HG02798 (cell line): Measurements from ENCODE around the gene B3GAT2.

Experiments used
- ATAC-seq: cut with Tn5 transposase; IDR thresholded peaks from one replicate; pipeline ENCODE4 v1.9.1; 2021; ENCODE audit warnings: mild to moderate bottlenecking; ENCODE audit not compliant: unreplicated experiment, poor library complexity

The B3GAT2 gene

GRCh38 chr6:70901324-70901723 is 55.5 kb downstream of the B3GAT2 start:
- ATAC-seq, result no peak

DNA sequence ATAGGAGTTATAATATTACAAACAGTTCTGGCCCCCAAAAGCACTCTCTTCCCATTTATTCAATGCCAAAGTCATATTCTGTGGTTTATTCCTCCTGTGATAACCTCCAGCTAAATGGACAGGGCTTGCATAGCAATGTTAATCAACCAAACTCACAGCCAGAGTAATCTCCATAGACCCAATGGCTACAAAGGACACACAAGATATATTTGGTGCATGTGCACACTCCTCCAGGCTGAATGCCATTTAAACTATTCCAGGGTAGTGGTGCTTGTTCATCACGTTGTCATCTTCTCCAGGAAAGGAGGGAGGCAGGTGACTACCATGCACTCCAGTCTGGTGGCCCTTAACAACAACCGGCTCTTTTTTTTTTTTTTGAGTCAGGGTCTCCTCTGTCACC is 56.8 kb downstream of the B3GAT2 start:
- no peak for ATAC-seq

DNA sequence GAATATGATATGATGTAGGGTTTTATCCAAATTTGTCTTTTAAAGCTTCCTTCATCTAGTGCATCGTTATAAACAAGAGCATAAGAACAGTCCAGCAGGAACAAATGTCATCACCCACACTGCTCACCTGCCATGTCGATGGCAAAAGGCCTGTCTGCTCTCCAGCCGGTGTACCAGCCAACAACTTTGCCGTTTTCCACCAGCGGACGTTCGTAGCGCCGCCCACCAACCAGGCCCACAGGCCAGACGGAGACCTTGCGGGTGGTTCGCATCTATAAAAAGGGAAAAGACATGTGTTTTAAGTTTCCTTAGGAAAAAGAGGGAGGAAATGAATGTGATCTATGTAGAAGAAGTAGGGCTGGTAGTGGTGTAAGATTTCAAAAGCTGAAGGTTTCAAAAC is 62.9 kb downstream of the B3GAT2 start:
- no peak for ATAC-seq

- no peak for ATAC-seq
These were observed 67.6 kb downstream of the B3GAT2 start for GRCh38 chr6:70889270-70889669.

GRCh38 chr6:70886661-70887060 is 70.2 kb downstream of the B3GAT2 start:
- no peak for ATAC-seq

- no peak for ATAC-seq
These were observed 70.8 kb downstream of the B3GAT2 start for GRCh38 chr6:70886071-70886470.

GRCh38 chr6:70884074-70884983 is 72.5 kb downstream of the B3GAT2 start:
- ATAC-seq, result peak; percentile 84

- ATAC-seq, result no peak
These were observed 77.4 kb downstream of the B3GAT2 start for GRCh38 chr6:70879496-70879895.

- no peak for ATAC-seq
These were observed 82.5 kb downstream of the B3GAT2 start for GRCh38 chr6:70874181-70874913.

DNA sequence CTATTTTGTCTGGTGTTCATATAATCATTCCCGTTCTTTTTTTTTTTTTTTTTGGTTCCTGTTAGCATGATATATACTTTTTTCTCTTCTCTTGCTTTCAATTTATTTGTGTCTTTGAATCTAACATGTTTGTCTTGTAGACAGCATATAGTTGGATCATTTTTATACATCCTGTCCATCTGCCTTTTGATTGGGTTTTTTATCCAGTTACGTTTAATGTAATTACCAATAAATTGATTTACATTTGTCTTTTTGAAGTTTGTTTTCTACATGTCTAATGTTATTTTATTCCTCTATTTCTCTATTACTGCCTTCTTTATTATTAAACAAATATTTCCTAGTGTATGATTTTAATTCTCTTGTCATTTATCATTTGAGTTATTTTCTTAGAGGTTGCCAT is 84.4 kb downstream of the B3GAT2 start:
- no peak for ATAC-seq

DNA sequence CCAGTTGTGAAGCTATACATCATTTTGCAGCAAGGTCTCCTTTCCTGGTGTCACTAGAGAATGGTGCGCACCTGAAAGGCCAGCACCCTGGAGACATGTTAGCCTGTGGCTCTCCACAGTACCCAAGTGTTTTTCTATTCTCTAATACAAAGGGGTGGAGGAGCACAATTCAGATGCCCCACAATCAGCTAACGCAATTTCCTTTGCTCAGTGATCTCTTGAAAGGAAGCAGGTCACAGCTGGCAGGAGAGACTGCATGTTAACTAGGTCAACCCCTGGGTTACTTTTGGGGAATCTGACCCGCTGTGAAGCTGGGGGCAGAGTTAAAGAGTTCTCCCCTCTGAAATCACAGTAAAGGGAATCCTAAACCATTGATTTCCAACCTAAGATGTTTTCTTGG is 92.5 kb downstream of the B3GAT2 start:
- no peak for ATAC-seq

DNA sequence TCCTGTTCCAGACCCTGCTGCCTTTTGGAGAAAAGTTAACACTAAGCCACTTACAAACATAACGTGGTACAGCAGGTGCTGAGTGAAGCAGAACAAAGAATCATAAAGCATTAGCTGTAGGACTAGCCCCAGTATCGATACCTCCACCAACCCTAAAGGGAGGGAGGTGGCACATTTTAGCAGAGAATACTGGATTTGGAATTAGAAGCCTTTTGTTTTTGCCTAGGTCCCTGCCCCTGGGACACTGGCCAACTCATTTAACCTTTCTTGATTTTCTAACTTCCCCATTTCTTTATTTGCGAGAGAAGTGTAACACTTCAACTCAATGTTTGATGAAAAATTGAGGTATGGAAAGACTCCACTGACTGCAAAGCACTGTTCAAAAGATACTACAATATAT is 93.5 kb downstream of the B3GAT2 start:
- ATAC-seq, result no peak

GRCh38 chr6:70860920-70861319 is 95.9 kb downstream of the B3GAT2 start:
- ATAC-seq, result no peak

DNA sequence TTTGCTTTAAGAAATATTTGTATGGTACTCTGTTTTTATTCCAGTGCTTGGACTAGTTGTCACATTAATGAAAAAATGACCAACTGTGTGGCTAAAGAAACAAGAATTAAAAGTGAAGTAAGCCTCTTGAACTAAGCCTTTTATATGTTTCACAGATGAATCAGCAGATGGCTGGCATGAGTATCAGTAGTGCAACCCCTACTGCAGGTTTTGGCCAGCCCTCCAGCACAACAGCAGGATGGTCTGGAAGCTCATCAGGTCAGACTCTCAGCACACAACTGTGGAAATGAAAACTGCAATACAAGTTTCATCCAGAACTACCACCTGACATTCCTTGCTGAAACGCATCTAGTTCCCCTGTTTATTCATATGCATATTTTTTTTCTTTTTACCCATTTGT is 96.8 kb downstream of the B3GAT2 start:
- ATAC-seq, result no peak

DNA sequence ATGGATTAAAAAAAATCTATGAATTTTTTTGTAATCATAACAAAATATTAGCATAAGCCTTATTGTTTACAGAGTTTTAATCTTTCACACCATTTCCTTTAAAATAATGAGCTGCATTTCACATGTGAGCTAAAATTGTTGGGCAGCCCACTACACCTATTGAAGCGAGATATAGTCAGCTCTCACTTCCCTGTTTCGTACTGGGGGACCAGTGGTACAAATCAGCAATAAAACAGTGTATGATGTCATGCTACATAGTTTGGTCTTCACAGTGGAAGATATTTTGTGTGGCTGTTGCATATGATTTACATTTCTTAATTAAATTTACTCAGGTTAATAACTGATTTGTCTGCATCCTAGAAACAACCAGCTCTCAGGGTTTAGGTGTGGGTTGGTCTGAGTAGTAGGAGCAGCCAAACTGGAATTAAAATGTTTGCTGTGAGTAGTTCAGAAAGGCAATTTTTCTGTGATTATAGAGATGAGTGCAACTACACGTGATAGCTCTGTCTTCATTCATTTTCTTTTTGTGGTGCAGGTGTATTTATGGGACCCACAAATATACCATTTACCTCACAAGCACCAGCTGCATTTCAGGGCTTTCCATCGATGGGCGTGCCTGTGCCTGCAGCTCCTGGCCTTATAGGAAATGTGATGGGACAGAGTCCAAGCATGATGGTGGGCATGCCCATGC is 99.3 kb downstream of the B3GAT2 start:
- peak; percentile 99 for ATAC-seq

DNA sequence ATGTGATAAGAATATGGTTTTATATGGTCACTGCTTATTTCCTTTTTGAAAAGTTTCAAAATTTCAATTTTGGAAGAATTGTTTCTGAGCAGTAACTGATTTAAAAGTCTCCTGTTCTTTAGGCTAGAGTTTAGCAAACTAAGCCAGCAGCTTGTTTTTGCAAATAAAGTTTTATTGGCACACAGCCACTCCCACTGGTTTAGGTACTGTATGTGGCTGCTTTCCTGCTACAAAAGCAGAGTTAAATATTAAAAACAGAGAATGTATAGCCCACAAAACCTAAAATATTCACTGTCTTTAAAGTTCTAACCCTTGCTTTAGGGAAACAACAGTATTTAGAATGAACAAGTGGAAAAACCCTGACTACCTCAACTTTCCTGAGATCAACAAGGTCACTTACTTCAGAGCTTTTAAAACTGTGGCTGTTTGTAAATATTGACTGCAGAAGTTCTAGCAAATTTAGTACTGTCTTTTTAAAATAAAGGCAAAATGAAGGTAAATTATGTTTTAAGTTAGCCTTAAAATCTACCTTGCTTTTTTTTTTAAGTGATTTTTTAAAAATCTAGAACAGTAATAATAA is 104.1 kb downstream of the B3GAT2 start:
- no peak for ATAC-seq

DNA sequence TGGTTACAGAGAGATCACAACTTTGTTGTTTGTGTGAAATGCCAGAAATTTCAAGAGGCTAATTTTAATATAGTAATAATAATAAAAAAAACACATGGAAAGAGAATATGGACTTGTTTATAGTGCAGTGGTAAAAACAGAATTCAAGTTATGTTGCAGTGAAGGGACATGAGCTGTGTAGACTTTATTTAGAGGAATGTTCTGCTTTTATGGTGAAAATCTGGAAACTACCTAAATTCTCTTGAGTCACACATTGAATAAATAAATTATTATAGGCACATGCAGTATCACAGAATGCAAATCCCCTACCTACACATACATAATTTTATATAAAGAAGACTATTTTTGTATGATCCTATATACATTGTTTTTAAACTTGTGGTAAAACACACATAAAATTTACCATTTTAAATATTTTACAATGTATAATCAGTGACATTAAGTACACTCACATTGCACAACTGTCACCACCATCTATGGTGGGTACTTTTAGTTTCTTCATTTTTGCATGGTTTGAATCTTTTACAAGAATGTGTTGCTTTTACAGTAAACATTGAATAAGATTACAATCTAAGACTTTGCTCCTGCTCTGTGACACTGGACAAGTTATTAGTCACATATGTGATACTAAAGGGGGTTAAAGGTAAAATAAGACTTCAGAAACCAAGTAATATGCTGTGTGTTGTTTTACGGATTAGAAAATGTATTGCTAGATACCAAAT is 107.4 kb downstream of the B3GAT2 start:
- ATAC-seq, result no peak

- no peak for ATAC-seq
These were observed 109.5 kb downstream of the B3GAT2 start for GRCh38 chr6:70847106-70848084.
